Fibroblast of peridontal ligament (primary cell): Measurements from ENCODE around the gene ULK4.

ENCODE experiments used
- DNase-seq: peaks from one replicate; pipeline ENCODE4 v3.0.0-alpha.2; 2010; ENCODE audit errors: extremely low read depth

ULK4 gene

DNA sequence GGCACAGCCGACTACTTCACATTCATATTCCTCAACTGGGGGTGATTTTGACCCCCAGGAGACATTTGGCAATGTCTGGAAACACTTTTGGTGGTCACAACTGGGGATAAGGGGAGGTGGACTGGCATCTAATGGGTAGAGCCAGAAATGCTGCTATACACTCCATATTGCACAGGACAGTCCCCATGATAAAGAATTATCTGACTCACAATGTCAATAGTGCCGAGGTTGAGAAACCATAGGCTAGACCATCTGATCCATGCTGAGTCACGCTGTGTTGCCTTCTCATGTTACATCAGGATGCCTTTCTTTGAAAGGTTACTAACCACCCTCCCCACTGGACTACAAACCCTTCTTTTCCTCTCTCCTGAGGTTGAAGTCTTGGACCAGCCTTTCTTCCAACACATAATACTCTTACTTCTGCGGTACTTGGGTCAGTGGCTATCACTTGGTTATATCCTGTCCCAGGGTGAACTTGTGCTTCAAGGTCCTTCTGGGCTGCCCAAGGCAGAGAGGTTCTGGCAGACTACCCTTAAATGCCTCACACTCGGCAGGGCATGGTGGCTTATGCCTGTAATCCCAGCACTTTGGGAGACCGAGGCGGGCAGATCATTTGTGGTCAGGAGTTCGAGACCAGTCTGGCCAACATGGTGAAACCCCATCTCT lies 693.8 kb downstream of the ULK4 start:
- DNase-seq = peak; percentile 96

DNA sequence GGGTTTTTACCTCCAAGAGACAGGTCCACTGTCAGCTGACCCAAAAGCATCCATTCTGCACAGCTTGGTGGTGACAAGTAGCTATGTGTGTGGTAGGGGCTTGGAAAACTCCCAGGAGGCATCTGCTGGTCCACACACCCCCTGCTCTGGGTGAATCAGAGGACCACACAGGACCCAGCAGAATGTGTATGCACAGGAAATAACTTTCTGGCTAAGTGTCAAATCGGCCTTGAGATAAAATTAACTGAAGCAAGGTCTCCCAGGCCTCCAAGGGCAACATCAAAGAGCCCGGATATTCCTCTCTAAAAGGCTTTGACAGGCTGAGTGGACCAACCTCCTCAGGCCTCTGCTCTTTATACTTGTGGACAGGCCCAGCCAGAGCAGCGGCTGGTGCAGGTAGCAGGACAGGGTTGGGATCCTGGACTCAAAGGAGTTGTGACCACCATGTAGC lies 696.1 kb downstream of the ULK4 start:
- peak; percentile 29 for DNase-seq

DNA sequence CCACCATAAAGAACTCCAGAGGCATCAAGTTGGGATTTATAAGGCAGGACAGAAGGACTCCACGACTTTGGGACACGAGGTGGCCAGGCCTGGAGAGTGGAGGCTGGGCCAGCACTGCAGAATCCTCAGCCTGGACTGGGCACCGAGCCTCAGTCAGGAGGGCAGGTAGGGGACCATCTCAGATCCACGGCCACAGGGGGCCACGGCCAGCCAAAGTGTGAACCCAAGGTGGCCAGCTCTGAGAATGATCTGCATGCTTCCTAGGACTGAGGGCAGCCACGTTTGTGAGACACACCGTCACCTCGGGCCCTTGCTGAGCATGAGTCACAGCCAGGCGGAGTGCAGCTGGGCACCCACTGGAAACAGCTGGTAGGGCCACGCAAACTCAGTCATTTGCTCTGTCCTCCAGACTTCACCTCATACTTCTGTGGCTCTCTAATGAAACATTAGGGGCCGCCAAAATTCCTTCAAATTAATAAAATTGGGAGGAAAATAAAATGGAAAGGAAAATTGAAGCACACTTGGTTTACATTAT lies 696.8 kb downstream of the ULK4 start:
- DNase-seq = no peak

DNA sequence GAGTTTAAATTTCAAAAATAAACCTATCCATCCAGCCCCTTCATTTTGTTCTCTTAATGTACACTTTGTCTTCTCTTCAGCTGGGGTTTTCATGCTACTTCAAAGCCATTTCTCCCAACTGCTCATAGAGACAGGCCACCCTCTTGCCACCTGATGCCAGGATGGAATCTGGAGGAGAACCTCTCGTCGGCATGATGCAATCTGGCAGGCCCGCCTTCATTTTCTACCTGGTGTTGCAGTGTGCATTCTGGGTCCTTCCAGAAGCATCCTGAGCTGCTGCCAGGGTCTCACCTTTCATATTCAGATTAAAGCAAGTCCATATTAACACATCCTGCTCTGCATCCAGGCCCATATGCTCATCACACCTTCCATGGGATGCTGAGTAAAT lies 701.8 kb downstream of the ULK4 start:
- no peak for DNase-seq

DNA sequence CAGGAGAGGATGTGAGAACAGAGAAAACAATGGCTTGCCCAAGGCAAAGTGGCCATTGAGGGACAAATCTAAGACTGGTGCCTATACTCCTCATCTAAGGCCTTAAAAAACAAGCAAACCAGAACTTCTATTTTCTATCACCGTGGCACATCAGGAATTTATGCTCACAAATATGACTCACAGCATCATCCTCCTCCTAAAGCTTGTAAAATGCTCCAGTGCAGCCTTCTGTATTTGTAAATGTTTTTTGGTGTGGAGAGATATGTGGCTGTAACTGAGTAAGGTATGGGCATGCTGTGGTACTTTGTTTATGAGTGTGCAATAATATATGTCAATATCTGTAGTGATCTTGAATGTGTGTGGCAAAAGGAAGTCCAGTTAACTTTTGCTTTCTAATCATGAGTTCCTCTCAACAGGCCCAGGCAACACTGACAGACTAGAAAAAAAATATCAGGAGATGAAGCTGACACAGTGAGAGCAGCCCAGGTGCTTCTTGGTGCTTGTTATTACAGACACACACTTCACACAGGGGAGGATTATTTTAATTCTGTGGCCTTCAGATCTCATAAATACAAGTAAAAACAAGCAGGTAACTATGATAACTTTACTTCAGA lies 702.3 kb downstream of the ULK4 start:
- peak; percentile 32 for DNase-seq

DNA sequence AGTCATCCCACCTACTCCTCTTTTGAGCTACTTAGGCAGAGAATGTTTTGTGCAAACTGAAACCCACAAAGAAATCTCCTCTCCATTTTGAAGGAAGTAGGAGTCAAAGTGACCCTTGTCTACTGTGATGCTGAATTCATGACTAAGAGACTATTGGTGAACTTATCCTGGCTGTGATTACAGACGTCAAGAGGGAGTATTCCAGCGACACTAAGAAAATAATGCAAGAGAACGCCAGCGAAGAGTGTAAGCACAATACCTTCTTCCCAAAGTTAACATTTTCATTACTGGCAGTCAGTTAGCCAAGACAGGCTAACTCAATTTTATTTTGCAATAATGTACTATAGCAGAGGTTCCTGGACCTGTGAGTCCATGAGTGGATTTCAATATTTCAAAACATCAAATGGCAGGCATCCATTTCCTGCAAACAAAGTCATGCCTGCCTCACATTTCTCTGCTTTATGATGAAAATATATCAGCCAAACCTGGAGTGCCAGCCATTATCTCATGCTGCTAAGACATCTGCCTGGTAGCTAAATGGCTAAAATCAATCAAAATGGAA lies 703.6 kb downstream of the ULK4 start:
- peak; percentile 59 for DNase-seq

DNA sequence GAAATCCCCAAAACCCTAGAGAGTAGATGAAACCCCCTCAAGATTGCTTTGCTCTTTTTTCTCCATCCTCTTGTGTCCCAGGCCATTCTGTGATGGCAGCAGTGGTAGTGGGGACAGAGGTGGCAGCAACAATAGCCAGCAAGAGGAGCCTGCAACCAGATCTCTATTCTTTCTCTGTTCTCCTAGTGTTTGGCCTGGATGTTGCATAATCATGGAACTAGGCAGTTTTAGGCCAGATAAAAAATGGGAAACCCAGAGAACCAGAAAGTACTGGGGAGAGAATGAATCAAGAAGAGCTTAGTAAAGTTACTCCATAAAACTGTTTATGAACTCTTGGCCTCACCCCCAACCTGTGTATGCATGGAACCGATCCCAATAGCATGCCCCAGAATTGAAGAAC lies 710.3 kb downstream of the ULK4 start:
- DNase-seq = no peak

DNA sequence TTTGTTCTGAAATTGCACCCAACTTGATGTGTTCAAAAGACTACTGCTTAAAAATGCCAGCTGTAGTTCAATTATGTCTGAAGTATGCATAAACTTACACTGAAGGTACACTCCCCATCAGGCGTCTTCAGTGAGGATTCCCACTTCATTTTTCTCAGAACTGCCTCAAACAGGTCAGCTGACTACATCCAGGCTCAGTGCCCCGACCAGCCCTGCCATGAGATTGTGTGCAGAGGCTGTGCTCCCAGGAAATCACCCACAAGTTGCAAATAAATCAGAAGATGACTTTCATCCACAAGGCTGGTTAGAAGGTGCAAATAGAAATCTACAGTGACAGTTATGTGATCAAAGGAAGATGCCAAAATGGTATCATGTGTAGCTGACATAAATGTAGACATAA lies 711.1 kb downstream of the ULK4 start:
- DNase-seq = no peak

DNA sequence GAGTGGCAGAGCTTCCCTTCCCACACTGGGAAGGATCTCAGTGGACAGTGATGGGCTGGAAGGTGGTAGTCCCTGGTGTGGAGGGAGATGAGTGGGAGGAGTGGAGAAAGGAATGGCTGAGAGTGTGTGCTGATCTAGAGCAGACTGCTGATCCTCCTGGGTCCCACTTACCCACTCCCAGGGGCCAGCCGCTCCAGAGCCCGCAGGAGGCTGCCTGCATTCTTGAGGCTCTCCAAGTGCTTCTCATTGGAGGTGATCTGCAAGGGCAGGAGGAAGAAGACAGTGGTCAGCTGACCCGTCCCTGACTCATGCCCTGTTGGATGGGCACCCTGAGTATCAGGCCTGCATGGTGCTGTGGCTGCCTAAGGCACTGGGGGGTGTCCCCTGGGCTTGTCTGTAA lies 712.6 kb downstream of the ULK4 start:
- no peak for DNase-seq

DNA sequence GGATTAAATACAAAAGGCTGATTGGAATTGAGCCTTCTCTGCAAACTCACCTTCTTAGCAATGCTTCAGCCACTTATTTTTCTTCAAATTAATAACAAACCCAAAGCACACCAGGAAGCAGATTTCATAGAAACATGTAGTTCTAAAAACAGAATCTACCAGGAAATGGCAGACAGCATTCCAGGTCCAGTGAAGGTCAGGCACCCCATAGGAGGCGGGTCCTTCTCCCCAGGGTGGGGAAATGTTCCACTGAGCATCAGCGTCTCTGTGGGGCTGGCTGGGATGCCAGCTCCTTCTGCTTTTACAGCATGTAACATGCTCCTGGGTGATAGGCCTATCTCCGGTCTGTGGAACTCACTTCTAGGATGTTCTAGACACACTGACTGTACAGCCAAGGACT lies 713.4 kb downstream of the ULK4 start:
- no peak for DNase-seq

DNA sequence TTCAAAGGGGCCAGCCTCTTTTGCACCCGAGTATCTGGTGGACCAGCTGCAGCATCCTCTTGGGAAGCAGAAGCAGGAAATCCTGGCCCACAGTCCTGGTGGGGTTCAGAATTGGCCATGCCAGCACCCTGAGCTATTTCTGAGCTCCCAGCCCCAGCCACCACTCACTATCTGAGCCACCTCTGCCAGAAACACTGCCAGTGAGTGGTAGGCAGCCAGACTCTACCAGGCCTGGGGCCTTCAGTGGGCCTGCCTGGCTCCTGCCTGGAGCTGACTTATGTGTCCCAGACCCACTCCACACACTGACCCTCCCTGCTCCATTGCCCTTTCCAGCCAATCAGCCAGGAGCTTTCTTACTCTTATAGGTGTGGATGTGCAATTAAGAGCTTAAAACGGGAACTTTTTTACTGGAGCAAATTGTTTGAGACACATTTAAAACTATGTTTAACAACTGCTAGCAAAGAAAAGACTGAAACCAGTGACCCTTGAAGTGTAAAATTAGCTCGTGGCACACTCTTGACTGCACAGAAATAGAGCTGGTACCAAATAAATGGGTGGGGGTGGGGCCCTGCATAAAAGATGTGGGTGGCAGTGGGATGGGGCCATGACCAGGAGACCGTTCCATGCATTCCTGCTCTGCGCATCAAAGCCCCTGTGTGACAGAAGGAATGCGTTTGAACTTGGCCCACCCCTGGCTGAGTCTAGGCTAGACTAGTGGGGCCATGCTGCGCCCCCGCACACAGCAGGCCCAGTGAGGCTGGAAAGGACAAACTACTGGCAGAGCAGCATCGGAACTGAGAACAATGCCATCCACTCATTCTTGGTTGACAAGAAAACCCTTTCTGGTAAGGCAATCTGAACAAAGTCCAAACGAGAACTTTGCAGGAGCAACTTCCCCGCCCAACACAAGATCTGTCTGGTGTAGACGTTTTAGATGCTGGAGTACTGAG lies 714.6 kb downstream of the ULK4 start:
- DNase-seq = no peak

DNA sequence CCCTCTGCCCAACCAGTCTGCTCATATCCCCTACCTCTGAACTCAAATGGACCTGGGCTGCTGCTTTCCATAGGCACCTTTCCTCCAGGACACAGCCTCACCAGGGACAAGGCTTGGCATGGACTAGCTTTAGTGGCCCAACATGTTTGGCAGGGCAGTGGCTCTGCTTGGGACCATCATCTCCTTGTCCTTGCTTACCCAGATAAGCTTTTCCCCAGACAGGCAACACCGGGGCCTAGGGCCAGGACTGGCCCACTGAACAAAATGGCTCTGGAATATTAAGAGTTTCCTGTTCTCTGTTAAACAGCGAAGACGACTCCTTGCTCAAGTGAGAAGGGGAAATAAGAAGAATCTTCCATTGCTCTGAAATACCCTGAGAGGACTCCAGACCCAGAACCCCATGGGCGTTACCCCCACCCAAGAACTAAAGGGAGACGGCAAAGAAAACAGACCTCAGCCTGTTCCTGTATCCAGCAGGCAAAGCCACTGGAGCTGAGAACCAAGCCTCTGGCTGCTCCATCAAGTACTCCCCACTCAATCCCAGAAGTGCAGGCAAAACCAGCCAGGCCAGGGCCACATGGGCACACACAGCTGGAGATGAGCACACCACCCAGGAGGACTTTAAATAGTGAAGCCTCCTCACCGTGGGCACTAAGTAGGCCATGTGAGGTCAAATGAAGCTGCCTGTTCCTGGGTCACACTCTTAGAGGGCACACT lies 717.1 kb downstream of the ULK4 start:
- no peak for DNase-seq

DNA sequence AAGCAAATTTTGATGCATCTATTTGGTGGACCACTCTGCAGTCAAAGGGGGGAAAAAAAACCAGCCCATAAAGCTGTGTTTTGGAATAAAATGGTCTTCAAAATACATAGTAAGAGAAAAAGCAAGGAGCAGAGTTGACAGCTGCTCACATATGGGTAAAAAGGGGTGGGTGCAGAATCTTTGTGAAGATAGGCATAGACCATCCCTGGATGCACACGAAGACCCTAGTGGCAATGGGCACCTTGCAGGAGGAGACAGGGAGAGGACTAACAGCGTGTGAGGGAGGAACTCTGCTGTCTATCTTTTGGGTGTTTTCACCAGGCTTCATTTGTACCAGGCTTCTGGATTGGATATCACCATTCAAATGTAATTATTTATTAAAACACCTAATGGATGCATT lies 718.7 kb downstream of the ULK4 start:
- DNase-seq = no peak

DNA sequence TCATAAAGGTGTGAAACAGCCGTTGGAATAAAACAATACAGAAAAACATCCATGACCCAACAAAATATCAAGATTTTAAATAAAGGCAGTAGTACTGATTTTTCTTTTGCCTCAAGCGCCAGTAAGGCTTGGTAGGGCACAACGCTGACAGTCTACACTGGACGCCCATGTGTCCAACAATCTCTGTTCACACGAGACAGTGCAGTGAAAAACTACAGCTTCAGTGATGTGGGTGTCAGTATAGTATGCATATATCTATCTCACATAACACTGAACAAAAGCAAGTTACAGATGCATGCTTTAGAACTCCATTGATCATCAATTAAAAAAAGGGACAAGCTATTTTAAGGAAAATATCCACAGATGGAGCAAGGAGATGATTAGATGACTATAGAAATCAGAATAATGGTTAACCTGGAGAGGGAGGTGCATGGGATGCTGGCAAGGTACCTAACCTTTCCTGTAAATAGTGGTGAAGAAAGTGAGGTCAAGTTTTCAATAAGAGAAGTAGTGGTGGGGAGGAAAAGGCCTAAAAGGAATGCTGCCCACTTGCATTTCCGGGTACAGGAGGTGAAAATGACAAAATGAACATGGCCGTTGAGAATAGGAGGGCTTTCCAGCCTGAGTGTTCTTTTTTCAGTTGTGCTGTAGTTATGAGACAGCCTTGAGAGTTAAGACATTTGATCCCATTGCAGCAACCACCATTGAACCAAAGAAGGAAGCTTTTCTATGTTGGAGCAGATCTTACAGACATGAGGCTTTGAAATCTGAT lies 719.9 kb downstream of the ULK4 start:
- no peak for DNase-seq

DNA sequence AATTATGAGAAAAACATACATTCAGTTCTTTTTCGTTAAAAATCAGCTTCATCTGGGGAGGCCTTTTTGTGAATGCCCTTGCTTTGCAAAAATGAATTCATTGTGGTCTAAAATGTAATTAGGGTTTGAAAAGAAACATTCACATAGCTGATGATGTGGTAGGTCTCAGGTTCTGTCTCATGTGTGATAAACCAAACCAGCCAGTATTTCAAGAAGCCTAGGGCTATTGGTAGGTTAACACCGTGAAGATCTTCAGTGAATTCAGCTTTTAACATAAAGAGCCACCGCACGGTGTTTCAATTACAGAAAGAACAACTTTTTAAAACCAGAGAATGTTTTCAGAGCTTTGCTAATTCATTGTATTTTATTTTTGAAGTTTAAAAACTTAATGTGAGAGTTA lies 720.7 kb downstream of the ULK4 start:
- no peak for DNase-seq

DNA sequence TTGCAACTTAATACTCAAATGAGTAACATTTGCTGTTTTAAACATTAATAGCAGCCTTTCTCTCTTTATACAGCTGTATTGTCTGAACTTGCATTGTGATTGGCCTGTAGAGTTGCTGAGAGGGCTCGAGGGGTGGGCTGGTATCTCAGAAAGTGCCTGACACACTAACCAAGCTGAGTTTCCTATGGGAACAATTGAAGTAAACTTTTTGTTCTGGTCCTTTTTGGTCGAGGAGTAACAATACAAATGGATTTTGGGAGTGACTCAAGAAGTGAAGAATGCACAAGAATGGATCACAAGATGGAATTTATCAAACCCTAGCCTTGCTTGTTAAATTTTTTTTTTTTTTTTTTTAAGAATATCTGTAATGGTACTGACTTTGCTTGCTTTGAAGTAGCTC lies 722.3 kb downstream of the ULK4 start:
- peak; percentile 44 for DNase-seq

DNA sequence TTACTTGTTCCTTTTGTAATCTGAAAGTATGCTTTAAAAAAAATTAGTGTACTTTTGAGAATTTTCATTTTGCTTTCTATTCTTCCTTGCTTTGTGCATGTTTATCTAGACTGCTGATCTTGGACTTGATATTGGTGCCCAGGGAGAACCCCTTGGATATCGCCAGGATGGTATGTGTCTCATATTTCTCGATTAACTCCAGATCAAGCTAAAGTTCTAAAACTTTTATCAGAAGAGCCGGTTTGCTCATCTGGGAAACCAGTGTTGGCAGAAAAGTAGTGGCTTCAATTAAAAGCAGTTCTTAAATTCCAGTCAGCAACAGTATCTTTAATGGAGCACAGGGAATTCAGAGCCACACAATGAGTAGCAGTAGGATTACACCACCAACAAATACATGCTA lies 724.0 kb downstream of the ULK4 start:
- DNase-seq = peak; percentile 72

DNA sequence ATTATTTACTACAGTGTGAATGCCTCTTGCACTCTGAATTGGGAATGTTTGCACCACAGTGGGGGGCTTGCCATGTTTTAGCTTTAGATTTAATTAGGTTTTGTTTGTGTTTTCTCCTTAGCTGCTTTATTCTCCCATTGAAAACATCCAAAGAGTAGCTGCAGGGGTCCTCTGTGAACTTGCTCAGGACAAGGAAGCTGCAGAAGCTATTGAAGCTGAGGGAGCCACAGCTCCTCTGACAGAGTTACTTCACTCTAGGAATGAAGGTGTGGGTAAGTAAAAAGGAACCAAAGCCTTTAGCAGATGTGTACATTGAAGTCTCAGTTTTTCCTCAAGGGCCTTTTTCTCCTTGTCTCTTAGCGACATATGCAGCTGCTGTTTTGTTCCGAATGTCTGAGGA lies 725.7 kb downstream of the ULK4 start:
- DNase-seq = no peak

DNA sequence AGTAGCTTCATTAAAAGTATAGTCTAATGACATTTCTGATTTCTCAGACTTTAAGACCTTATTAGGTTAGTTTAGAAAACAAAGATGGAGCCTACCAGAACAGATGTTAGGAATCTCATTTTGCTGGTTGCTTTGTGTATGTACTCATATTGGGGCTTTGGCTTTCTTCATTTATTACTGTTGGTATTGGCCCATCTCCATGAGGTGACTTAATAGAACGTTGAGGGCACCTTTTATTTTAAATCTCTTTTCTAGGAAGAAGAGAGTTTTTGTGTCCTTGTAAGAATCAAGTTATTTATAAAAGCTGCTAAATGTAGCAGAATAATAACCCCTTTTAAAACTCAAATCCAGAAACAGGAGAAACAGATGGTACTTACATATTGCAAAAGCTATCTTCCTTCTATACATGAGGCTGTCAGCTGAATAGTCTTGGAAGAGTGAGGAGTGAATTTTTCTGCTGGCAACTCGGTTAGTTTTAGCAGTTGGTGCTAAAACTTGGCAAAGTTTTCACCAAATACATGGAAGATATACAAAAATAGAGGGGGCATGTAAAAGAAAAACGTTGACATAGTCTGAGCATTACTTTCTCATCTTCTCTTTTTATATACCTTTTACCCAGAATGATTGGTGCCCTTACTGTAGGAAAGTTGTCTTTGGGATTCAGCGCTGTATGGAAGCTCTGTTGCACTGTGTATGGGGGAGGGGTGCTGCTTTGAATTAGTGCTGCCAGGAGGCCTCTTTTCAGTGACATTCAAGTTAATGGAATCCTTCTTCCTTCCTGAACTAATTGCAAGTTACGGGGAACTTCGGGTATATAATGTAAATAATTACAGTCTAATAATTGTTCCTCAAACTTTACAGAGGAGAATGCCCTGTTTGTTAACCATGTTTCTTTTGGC lies 726.8 kb downstream of the ULK4 start:
- peak; percentile 40 for DNase-seq
